DND-41 (cell line): ENCODE data around the gene WDR86.

ENCODE experiments used
- ATAC-seq: fragments of 200-7000 bp; cut with Tn5 transposase; 3 replicates; pipeline ENCODE4 v1.9.1; 2021; ENCODE audit warnings: low read depth; ENCODE audit not compliant: insufficient read depth
- DNase-seq: peaks from one replicate; pipeline ENCODE4 v3.0.0-alpha.2; 2020
- H2AFZ ChIP-seq: 2 replicates; pipeline ENCODE4 v1.6.0; 2012; ENCODE audit warnings: low read depth, low read length
- H3K27ac ChIP-seq: 2 replicates; pipeline ENCODE4 v1.5.1; 2012; ENCODE audit warnings: low read length, inconsistent platforms
- H3K27me3 ChIP-seq: fragments of 200-600 bp; sonication (generic); 2 replicates; pipeline ENCODE4 v1.6.0; 2012; ENCODE audit warnings: low read length, mild to moderate bottlenecking, inconsistent platforms; ENCODE audit not compliant: insufficient read depth, poor library complexity
- H3K36me3 ChIP-seq: 2 replicates; pipeline ENCODE4 v1.5.1; 2012; ENCODE audit warnings: low read length, inconsistent platforms; ENCODE audit not compliant: insufficient read depth
- H3K4me1 ChIP-seq: 2 replicates; pipeline ENCODE4 v1.5.1; 2012; ENCODE audit warnings: mild to moderate bottlenecking, low read length; ENCODE audit not compliant: insufficient read depth
- H3K4me2 ChIP-seq: 2 replicates; pipeline ENCODE4 v1.6.0; 2012; ENCODE audit warnings: mild to moderate bottlenecking, moderate library complexity, low read length, inconsistent platforms; ENCODE audit not compliant: insufficient read depth
- H3K4me3 ChIP-seq, 2 experiments: fragments of 200-600 bp in 1 of 2; shearing (Covaris generic) in 1 of 2; 2 replicates each; pipeline ENCODE4 v1.5.1; 2012 to 2016; ENCODE audit warnings: inconsistent platforms in 2 of 2, low read length in 2 of 2, mild to moderate bottlenecking in 2 of 2, low read depth in 1 of 2, moderate library complexity in 1 of 2
- H3K79me2 ChIP-seq: 2 replicates; pipeline ENCODE4 v1.6.0; 2012; ENCODE audit warnings: low read length, inconsistent platforms; ENCODE audit not compliant: insufficient read depth
- H3K9ac ChIP-seq: 2 replicates; pipeline ENCODE4 v1.6.0; 2012; ENCODE audit warnings: low read depth, mild to moderate bottlenecking, inconsistent platforms, low read length, moderate library complexity
- H3K9me3 ChIP-seq: 2 replicates; pipeline ENCODE4 v1.5.1; 2012; ENCODE audit warnings: low read length, moderate library complexity, mild to moderate bottlenecking, inconsistent platforms; ENCODE audit not compliant: insufficient read depth, severe bottlenecking
- H4K20me1 ChIP-seq: 2 replicates; pipeline ENCODE4 v1.6.0; 2012; ENCODE audit warnings: low read length; ENCODE audit not compliant: insufficient read depth
- EZH2 ChIP-seq: IDR thresholded peaks from 3 replicates; pipeline ENCODE4 v1.6.1; 2012; ENCODE audit warnings: borderline replicate concordance, low read depth, mild to moderate bottlenecking, moderate library complexity, low read length, inconsistent platforms; ENCODE audit not compliant: severe bottlenecking
- TF ChIP-seq, protein P1 (sequence below): IDR thresholded peaks from 2 replicates; pipeline ENCODE4 v1.5.1; 2012; ENCODE audit warnings: borderline replicate concordance, low read length, moderate library complexity, mild to moderate bottlenecking; ENCODE audit not compliant: poor library complexity, severe bottlenecking; ENCODE audit errors: extremely low read depth

The WDR86 gene

DNA sequence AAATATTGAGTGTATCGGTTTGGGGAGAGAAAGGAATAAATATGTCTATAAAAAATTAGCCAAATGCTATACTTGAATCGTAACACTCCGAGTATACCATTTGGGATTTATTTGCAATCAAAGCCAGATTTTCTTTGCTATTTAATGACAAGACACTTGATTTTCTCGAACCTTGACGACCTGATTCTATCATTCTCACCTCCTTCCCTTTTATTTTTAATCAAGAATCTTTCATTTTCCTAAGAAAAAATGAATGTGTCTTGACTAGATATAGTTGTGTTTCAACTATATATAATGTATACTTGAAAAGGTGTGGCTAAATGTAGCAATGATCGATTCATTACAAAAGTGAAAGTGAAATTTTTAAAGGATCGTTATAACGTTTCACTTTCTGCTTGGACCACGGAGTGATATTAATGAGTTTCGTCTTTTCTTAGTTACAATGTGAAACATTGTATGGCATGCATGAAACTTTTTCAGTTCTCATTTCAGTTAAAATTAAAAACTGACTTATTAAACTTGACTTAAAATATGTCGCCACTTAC is 67.7 kb downstream of the WDR86 start:
- Histone ChIP-seq H3K36me3 (peaks cover 21% of the 10 kb centered on the region), H3K4me2 (peak overlapping the region; percentile 66), H3K9ac (peak overlapping the region; percentile 64), H3K4me1 (peaks cover 22% of the 10 kb centered on the region), H4K20me1 (peaks cover 3% of the 10 kb centered on the region; the same call in 1 of the 2 replicates), H3K4me3 (peak overlapping the region; percentile 70 to 71), H3K27me3 (no peaks in the 10 kb centered on the region), H2AFZ (peak overlapping the region; percentile 67), H3K79me2 (peaks cover 28% of the 10 kb centered on the region), H3K9me3 (no peaks in the 10 kb centered on the region), H3K27ac (peak overlapping the region; percentile 71)
- DNase-seq (no peak), ATAC-seq (peak; percentile 21; the same call in 1 of the 3 replicates)
- TF ChIP-seq EZH2 = no peak
- TF ChIP-seq, protein P1, sequence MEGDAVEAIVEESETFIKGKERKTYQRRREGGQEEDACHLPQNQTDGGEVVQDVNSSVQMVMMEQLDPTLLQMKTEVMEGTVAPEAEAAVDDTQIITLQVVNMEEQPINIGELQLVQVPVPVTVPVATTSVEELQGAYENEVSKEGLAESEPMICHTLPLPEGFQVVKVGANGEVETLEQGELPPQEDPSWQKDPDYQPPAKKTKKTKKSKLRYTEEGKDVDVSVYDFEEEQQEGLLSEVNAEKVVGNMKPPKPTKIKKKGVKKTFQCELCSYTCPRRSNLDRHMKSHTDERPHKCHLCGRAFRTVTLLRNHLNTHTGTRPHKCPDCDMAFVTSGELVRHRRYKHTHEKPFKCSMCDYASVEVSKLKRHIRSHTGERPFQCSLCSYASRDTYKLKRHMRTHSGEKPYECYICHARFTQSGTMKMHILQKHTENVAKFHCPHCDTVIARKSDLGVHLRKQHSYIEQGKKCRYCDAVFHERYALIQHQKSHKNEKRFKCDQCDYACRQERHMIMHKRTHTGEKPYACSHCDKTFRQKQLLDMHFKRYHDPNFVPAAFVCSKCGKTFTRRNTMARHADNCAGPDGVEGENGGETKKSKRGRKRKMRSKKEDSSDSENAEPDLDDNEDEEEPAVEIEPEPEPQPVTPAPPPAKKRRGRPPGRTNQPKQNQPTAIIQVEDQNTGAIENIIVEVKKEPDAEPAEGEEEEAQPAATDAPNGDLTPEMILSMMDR = no peak

- peak within 1 kb of the TSS; percentile 64 for H3K9ac ChIP-seq
- no peaks in the 10 kb centered on the region for H3K27me3 ChIP-seq
- peak within 1 kb of the TSS; percentile 66 for H3K4me2 ChIP-seq
- TF ChIP-seq EZH2 = no peak
- TF ChIP-seq, protein P1 = no peak
- peak within 1 kb of the TSS; percentile 67 for H2AFZ ChIP-seq
- H3K79me2 ChIP-seq = peaks cover 25% of the 10 kb centered on the region
- peaks cover 22% of the 10 kb centered on the region for H3K4me1 ChIP-seq
- DNase-seq (peak; percentile 86), ATAC-seq (peak; percentile 85)
- peak within 1 kb of the TSS; percentile 71 for H3K27ac ChIP-seq
- peaks cover 18% of the 10 kb centered on the region for H3K36me3 ChIP-seq
- H3K4me3 ChIP-seq = peak within 1 kb of the TSS; percentile 70 to 71
- H3K9me3 ChIP-seq = no peaks in the 10 kb centered on the region
- H4K20me1 ChIP-seq = peaks cover 3% of the 10 kb centered on the region; the same call in 1 of the 2 replicates
Observed at GRCh38 chr7:151341357-151342101, 68.3 kb downstream of the WDR86 start, which contains the start of gene NUB1. TSS of gene NUB1 (plus strand) at chr7:151341812. CDS start at chr7:151345350, 3,538 bp downstream.

DNA sequence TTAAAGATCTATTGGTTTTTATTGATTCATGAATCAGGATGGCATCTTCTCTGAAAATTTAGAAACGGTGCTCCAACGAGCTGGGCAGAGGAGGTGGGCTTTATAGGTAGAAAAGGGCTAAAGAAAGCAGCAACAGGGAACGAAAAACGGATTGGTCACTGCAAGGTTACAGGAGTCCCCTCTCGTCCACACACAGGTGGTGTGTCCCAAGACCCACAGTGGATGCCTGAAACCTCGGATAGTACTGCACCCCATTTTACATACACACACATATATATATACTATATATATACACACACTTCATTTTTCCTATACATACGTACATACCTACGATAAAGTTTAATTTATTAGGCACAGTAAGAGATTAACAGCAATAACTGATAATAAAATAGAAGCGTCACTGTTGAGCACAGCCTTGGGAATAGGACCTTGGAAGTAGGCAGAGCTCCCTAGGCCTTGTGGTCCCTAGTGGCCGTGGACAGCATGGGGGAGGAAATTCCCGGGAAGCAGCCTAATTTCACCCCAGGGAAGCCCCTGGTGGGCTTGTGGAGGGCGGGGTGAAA is 69.0 kb downstream of the WDR86 start:
- H3K4me1 ChIP-seq = peaks cover 22% of the 10 kb centered on the region
- H3K9ac ChIP-seq = no peak overlapping the region
- peak overlapping the region in 1 of 2 experiments; percentile 71; a peak in 1 of 4 replicates for H3K4me3 ChIP-seq
- no peak for ATAC-seq
- peaks cover 11% of the 10 kb centered on the region for H3K36me3 ChIP-seq
- no peak for DNase-seq
- no peaks in the 10 kb centered on the region for H3K27me3 ChIP-seq
- H3K79me2 ChIP-seq = peaks cover 20% of the 10 kb centered on the region
- peaks cover 3% of the 10 kb centered on the region; the same call in 1 of the 2 replicates for H4K20me1 ChIP-seq
- TF ChIP-seq, protein P1 = peak; percentile 13
- no peak for TF ChIP-seq EZH2
- no peak overlapping the region for H3K27ac ChIP-seq
- H2AFZ ChIP-seq = peak overlapping the region; percentile 54; the same call in 1 of the 2 replicates
- H3K9me3 ChIP-seq = no peaks in the 10 kb centered on the region
- peak overlapping the region; percentile 66 for H3K4me2 ChIP-seq
